Mesendoderm (in vitro differentiated cells): Measurements from ENCODE around the gene GSTCD.

Source experiments
- DNase-seq: peaks from one replicate; pipeline ENCODE4 v3.0.0; 2013
- H2AK5ac ChIP-seq: 2 replicates; pipeline ENCODE4 v1.6.1; 2013; ENCODE audit warnings: low read length, inconsistent platforms
- H2BK120ac ChIP-seq: 2 replicates; pipeline ENCODE4 v1.6.1; 2013; ENCODE audit warnings: low read depth, mild to moderate bottlenecking, low read length, moderate library complexity, mixed read lengths
- H2BK15ac ChIP-seq: replicated peaks from 2 replicates; pipeline ENCODE4 v1.6.1; 2013; ENCODE audit warnings: low read depth, mild to moderate bottlenecking, moderate library complexity
- H2BK5ac ChIP-seq: 2 replicates; pipeline ENCODE4 v1.6.1; 2013; ENCODE audit warnings: low read length, inconsistent platforms
- H3K18ac ChIP-seq: 2 replicates; pipeline ENCODE4 v1.6.1; 2013; ENCODE audit warnings: mild to moderate bottlenecking, low read length, mixed read lengths
- H3K23ac ChIP-seq: one replicate; pipeline ENCODE4 v1.6.1; 2013; ENCODE audit warnings: low read length
- H3K27ac ChIP-seq: 2 replicates; pipeline ENCODE4 v1.5.1; 2013; ENCODE audit warnings: low read depth, mild to moderate bottlenecking, inconsistent platforms, low read length, moderate library complexity
- H3K27me3 ChIP-seq: 2 replicates; pipeline ENCODE4 v1.6.1; 2013; ENCODE audit warnings: low read length, control low read depth, mild to moderate bottlenecking, inconsistent platforms; ENCODE audit not compliant: insufficient read depth, poor library complexity
- H3K36me3 ChIP-seq: 2 replicates; pipeline ENCODE4 v1.6.1; 2013; ENCODE audit warnings: low read length, inconsistent platforms; ENCODE audit not compliant: control insufficient read depth, insufficient read depth
- H3K4ac ChIP-seq: one replicate; pipeline ENCODE4 v1.6.1; 2013; ENCODE audit warnings: low read depth, mild to moderate bottlenecking, low read length, moderate library complexity
- H3K4me1 ChIP-seq: 2 replicates; pipeline ENCODE4 v1.6.1; 2013; ENCODE audit warnings: low read depth, low read length, inconsistent platforms; ENCODE audit not compliant: control insufficient read depth
- H3K4me2 ChIP-seq: 2 replicates; pipeline ENCODE4 v1.6.1; 2013; ENCODE audit warnings: low read length
- H3K4me3 ChIP-seq: 2 replicates; pipeline ENCODE4 v1.5.1; 2013; ENCODE audit warnings: mild to moderate bottlenecking, low read length
- H3K56ac ChIP-seq: one replicate; pipeline ENCODE4 v1.6.1; 2013; ENCODE audit warnings: low read length
- H3K79me1 ChIP-seq: 2 replicates; pipeline ENCODE4 v1.6.1; 2013; ENCODE audit warnings: low read length, inconsistent platforms
- H3K79me2 ChIP-seq: 2 replicates; pipeline ENCODE4 v1.6.1; 2013; ENCODE audit warnings: mild to moderate bottlenecking, low read length; ENCODE audit not compliant: control insufficient read depth, insufficient read depth
- H3K9ac ChIP-seq: 2 replicates; pipeline ENCODE4 v1.6.1; 2013; ENCODE audit warnings: low read length, inconsistent platforms
- H4K5ac ChIP-seq: one replicate; pipeline ENCODE4 v1.6.1; 2013; ENCODE audit warnings: low read length
- H4K8ac ChIP-seq: one replicate; pipeline ENCODE4 v1.6.1; 2013; ENCODE audit warnings: low read depth, mild to moderate bottlenecking, control low read depth, low read length, moderate library complexity
- WGBS: extraction: QIAGEN DNeasy Blood & Tissue Kit; methylation state at CpG from one replicate; pipeline ENCODE4 v1.1.7; 2013; ENCODE audit warnings: low lambda C conversion rate, missing lambda C conversion rate; ENCODE audit not compliant: insufficient coverage; ENCODE audit errors: extremely low coverage; 5-methylcytosine and 5-hydroxymethylcytosine counted together

GSTCD gene

GRCh38 chr4:105751718-105752299 lies 43.2 kb downstream of the GSTCD start:
- H2BK5ac ChIP-seq: no peak overlapping the region
- no peak overlapping the region for H3K18ac ChIP-seq
- no peaks in the 10 kb centered on the region for H3K4me1 ChIP-seq
- no peak overlapping the region for H3K4me3 ChIP-seq
- WGBS: no CpG with 5 or more reads among the region's 2 CpGs
- no peak overlapping the region for H3K27ac ChIP-seq
- no peak overlapping the region for H3K9ac ChIP-seq
- no peaks in the 10 kb centered on the region for H3K36me3 ChIP-seq
- no peak overlapping the region for H4K5ac ChIP-seq
- no peaks in the 10 kb centered on the region for H3K27me3 ChIP-seq
- no peak overlapping the region for H3K23ac ChIP-seq
- no peak overlapping the region for H2BK120ac ChIP-seq
- no peak overlapping the region for H4K8ac ChIP-seq
- H2BK15ac ChIP-seq: no peak overlapping the region
- no peak for DNase-seq
- H3K4me2 ChIP-seq: no peak overlapping the region
- H3K4ac ChIP-seq: no peak overlapping the region
- H2AK5ac ChIP-seq: no peak overlapping the region
- no peaks in the 10 kb centered on the region for H3K79me2 ChIP-seq
- H3K79me1 ChIP-seq: no peaks in the 10 kb centered on the region
- H3K56ac ChIP-seq: no peak overlapping the region

DNA sequence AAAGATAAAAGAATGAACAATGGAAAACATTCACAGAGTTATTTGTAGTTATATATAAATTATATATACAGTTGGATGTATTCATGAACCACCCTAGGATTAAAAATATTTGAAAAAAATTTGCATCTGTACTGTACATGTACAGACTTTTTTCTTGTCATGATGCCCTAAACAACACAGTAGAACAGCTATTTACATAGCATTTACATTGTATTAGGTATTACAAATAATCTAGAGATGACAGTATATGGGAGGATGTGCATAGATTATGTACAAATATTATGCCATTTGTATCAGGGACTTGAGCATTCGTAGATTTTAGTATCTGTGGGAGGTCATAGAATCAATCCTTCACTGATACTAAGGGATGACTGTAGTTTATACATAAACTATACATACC lies 44.8 kb downstream of the GSTCD start:
- Histone ChIP-seq H2AK5ac (no peak overlapping the region), H3K9ac (no peak overlapping the region), H3K4me2 (no peak overlapping the region), H3K27ac (no peak overlapping the region), H2BK120ac (no peak overlapping the region), H3K56ac (no peak overlapping the region), H3K23ac (no peak overlapping the region), H3K4me3 (no peak overlapping the region), H2BK5ac (no peak overlapping the region), H3K18ac (no peak overlapping the region), H3K79me2 (no peaks in the 10 kb centered on the region), H4K8ac (no peak overlapping the region), H4K5ac (no peak overlapping the region), H3K36me3 (no peaks in the 10 kb centered on the region), H2BK15ac (no peak overlapping the region), H3K27me3 (no peaks in the 10 kb centered on the region), H3K4ac (no peak overlapping the region), H3K4me1 (no peaks in the 10 kb centered on the region), H3K79me1 (no peaks in the 10 kb centered on the region)
- WGBS: no CpG with 5 or more reads among the region's 1 CpG
- no peak for DNase-seq

- Histone ChIP-seq H3K23ac (no peak overlapping the region), H2AK5ac (no peak overlapping the region), H3K4ac (no peak overlapping the region), H3K56ac (no peak overlapping the region), H3K4me1 (no peaks in the 10 kb centered on the region), H3K79me1 (no peaks in the 10 kb centered on the region), H3K79me2 (no peaks in the 10 kb centered on the region), H3K36me3 (no peaks in the 10 kb centered on the region), H3K9ac (no peak overlapping the region), H2BK15ac (no peak overlapping the region), H3K4me3 (no peak overlapping the region), H3K27ac (no peak overlapping the region), H2BK120ac (no peak overlapping the region), H2BK5ac (no peak overlapping the region), H3K18ac (no peak overlapping the region), H4K5ac (no peak overlapping the region), H3K27me3 (no peaks in the 10 kb centered on the region), H4K8ac (no peak overlapping the region), H3K4me2 (no peak overlapping the region)
- peak; percentile 71 for DNase-seq
Measured at GRCh38 chr4:105755375-105755774, 46.8 kb downstream of the GSTCD start.

GRCh38 chr4:105758958-105759357 lies 50.4 kb downstream of the GSTCD start:
- H3K56ac ChIP-seq: no peak overlapping the region
- no peaks in the 10 kb centered on the region for H3K79me1 ChIP-seq
- H3K18ac ChIP-seq: no peak overlapping the region
- no peak overlapping the region for H2BK120ac ChIP-seq
- H4K5ac ChIP-seq: no peak overlapping the region
- no peak overlapping the region for H3K4me2 ChIP-seq
- no peak overlapping the region for H3K9ac ChIP-seq
- H3K4me1 ChIP-seq: no peaks in the 10 kb centered on the region
- no peak overlapping the region for H2AK5ac ChIP-seq
- no peaks in the 10 kb centered on the region for H3K79me2 ChIP-seq
- no peaks in the 10 kb centered on the region for H3K36me3 ChIP-seq
- DNase-seq: no peak
- H3K23ac ChIP-seq: no peak overlapping the region
- H3K27ac ChIP-seq: no peak overlapping the region
- no CpG with 5 or more reads among the region's 1 CpG for WGBS
- H2BK5ac ChIP-seq: no peak overlapping the region
- H3K4me3 ChIP-seq: no peak overlapping the region
- no peaks in the 10 kb centered on the region for H3K27me3 ChIP-seq
- H3K4ac ChIP-seq: no peak overlapping the region
- no peak overlapping the region for H4K8ac ChIP-seq
- H2BK15ac ChIP-seq: no peak overlapping the region

DNA sequence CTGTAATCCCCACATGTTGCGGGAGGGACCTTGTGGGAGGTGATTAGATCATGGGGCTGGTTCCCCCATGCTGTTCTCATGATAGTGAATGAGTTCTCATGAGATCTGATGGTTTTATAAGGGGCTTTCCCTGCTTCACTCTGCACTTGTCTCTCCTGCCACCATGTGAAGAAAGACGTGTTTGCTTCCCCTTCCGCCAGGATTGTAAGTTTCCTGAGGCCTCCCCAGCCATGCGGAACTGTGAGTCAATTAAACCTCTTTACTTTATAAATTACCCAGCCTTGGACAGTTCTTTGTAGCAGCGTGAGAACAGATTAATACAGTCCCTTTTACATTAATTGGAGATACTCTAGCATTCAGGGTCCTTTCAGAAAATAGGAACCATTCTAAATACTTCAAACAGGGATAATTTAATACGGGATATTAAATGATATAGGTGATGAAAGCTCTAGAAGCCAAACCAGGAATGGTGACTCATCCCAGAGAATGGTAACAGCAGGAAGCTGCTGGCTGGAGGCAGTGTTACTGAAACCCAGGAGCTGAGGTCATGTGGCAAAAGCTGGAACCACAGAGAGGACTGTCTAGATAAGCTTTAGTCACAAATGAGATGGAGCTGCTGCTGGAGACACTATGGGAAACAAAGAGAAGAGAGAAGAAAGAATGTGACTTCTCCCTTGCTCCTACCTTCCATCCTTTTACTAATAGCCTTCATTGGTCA lies 57.3 kb downstream of the GSTCD start:
- Histone ChIP-seq H3K23ac (no peak overlapping the region), H3K4ac (no peak overlapping the region), H3K36me3 (no peaks in the 10 kb centered on the region), H4K8ac (no peak overlapping the region), H3K4me2 (no peak overlapping the region), H2BK5ac (no peak overlapping the region), H3K18ac (no peak overlapping the region), H2AK5ac (no peak overlapping the region), H3K56ac (no peak overlapping the region), H3K9ac (no peak overlapping the region), H3K27me3 (no peaks in the 10 kb centered on the region), H2BK120ac (no peak overlapping the region), H3K79me2 (no peaks in the 10 kb centered on the region), H3K4me3 (no peak overlapping the region), H4K5ac (no peak overlapping the region), H3K4me1 (no peaks in the 10 kb centered on the region), H3K79me1 (no peaks in the 10 kb centered on the region), H2BK15ac (no peak overlapping the region), H3K27ac (no peak overlapping the region)
- WGBS: no CpG with 5 or more reads among the region's 6 CpGs
- peak; percentile 93 for DNase-seq

DNA sequence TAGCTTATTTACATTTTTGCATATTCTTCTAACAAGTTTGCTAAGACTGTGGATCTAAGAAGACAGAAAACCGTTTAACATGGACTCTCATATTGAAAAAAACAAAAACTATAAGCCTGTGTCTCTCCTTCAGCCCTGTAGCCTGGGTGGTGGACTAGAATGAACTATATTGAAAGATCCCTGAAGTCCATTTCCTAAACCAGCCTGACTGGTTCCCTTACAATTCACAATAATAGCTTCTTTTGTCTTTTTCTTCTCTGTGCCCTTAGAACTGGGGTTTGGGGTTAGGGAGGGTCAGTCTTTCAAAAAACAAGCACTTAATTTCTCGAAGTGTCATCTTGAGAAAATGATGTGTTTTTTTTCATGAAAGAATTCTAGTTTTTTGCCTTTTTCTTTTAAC lies 59.0 kb downstream of the GSTCD start:
- no peak overlapping the region for H3K4me3 ChIP-seq
- no peak overlapping the region for H2AK5ac ChIP-seq
- no peak overlapping the region for H4K5ac ChIP-seq
- H3K79me1 ChIP-seq: no peaks in the 10 kb centered on the region
- no CpG with 5 or more reads among the region's 2 CpGs for WGBS
- H3K79me2 ChIP-seq: no peaks in the 10 kb centered on the region
- H3K27ac ChIP-seq: no peak overlapping the region
- no peak overlapping the region for H3K9ac ChIP-seq
- no peak overlapping the region for H3K4me2 ChIP-seq
- H3K4me1 ChIP-seq: no peaks in the 10 kb centered on the region
- H3K23ac ChIP-seq: no peak overlapping the region
- no peak overlapping the region for H3K4ac ChIP-seq
- no peak overlapping the region for H2BK15ac ChIP-seq
- no peaks in the 10 kb centered on the region for H3K36me3 ChIP-seq
- H2BK120ac ChIP-seq: no peak overlapping the region
- H3K18ac ChIP-seq: no peak overlapping the region
- no peaks in the 10 kb centered on the region for H3K27me3 ChIP-seq
- DNase-seq: no peak
- no peak overlapping the region for H2BK5ac ChIP-seq
- H3K56ac ChIP-seq: no peak overlapping the region
- H4K8ac ChIP-seq: no peak overlapping the region
